ENCODE results near the gene COPS6.
A peak's percentile ranks its signal among the peaks of the same experiment; 100 is the strongest.

COPS6 gene

GRCh38 chr7:100064162-100064561 is 24.6 kb upstream of the COPS6 start:
- DNase-seq (ENCODE audit: insufficient read length), result no peak
- TF ChIP-seq TAF1 (IDR thresholded peaks at IDR 0.05; ENCODE audit: borderline replicate concordance, low read depth, low read length) (no peak), POLR2A (IDR thresholded peaks at IDR 0.05; ENCODE audit: low read depth, low read length) (no peak), POLR2AphosphoS5 (IDR thresholded peaks at IDR 0.05; ENCODE audit: low read depth, low read length) (no peak)
- FAIRE-seq, result no peak

- DNase-seq (ENCODE audit: insufficient read length), result no peak
- TF ChIP-seq POLR2AphosphoS5 (IDR thresholded peaks at IDR 0.05; ENCODE audit: low read depth, low read length) (no peak), POLR2A (IDR thresholded peaks at IDR 0.05; ENCODE audit: low read depth, low read length) (no peak), TAF1 (IDR thresholded peaks at IDR 0.05; ENCODE audit: borderline replicate concordance, low read depth, low read length) (no peak)
- no peak for FAIRE-seq
Observed at GRCh38 chr7:100065452-100066186, 23.1 kb upstream of the COPS6 start.

GRCh38 chr7:100066953-100067352 is 21.8 kb upstream of the COPS6 start:
- TF ChIP-seq POLR2AphosphoS5 (IDR thresholded peaks at IDR 0.05; ENCODE audit: low read depth, low read length) (no peak), TAF1 (IDR thresholded peaks at IDR 0.05; ENCODE audit: borderline replicate concordance, low read depth, low read length) (no peak), POLR2A (IDR thresholded peaks at IDR 0.05; ENCODE audit: low read depth, low read length) (no peak)
- DNase-seq (ENCODE audit: insufficient read length) (no peak), FAIRE-seq (no peak)

- TF ChIP-seq TAF1 (IDR thresholded peaks at IDR 0.05; ENCODE audit: borderline replicate concordance, low read depth, low read length), result no peak
- no peak for TF ChIP-seq POLR2AphosphoS5 (IDR thresholded peaks at IDR 0.05; ENCODE audit: low read depth, low read length)
- TF ChIP-seq POLR2A (IDR thresholded peaks at IDR 0.05; ENCODE audit: low read depth, low read length), result no peak
Observed at GRCh38 chr7:100069991-100070390, 18.8 kb upstream of the COPS6 start.

GRCh38 chr7:100071018-100071723 is 17.6 kb upstream of the COPS6 start:
- TF ChIP-seq POLR2A (IDR thresholded peaks at IDR 0.05; ENCODE audit: low read depth, low read length), result peak; percentile 9
- no peak for TF ChIP-seq TAF1 (IDR thresholded peaks at IDR 0.05; ENCODE audit: borderline replicate concordance, low read depth, low read length)
- TF ChIP-seq POLR2AphosphoS5 (IDR thresholded peaks at IDR 0.05; ENCODE audit: low read depth, low read length), result peak; percentile 62
- no peak for FAIRE-seq
- DNase-seq (ENCODE audit: insufficient read length), result no peak

More at GRCh38 chr7:100069991-100070390, 18.8 kb upstream of the COPS6 start:
- DNase-seq (ENCODE audit: insufficient read length) (no peak), FAIRE-seq (no peak)

- FAIRE-seq (no peak), DNase-seq (ENCODE audit: insufficient read length) (no peak)
- TF ChIP-seq POLR2AphosphoS5 (IDR thresholded peaks at IDR 0.05; ENCODE audit: low read depth, low read length) (no peak), POLR2A (IDR thresholded peaks at IDR 0.05; ENCODE audit: low read depth, low read length) (no peak), TAF1 (IDR thresholded peaks at IDR 0.05; ENCODE audit: borderline replicate concordance, low read depth, low read length) (no peak)
Observed at GRCh38 chr7:100072462-100072861, 16.3 kb upstream of the COPS6 start.

- FAIRE-seq, result no peak
- no peak for DNase-seq (ENCODE audit: insufficient read length)
- TF ChIP-seq POLR2AphosphoS5 (IDR thresholded peaks at IDR 0.05; ENCODE audit: low read depth, low read length), result no peak
Observed at GRCh38 chr7:100074841-100075240, 13.9 kb upstream of the COPS6 start.

- DNase-seq (ENCODE audit: insufficient read length) (no peak), FAIRE-seq (no peak)
- no peak for TF ChIP-seq POLR2AphosphoS5 (IDR thresholded peaks at IDR 0.05; ENCODE audit: low read depth, low read length)
- no peak for TF ChIP-seq POLR2A (IDR thresholded peaks at IDR 0.05; ENCODE audit: low read depth, low read length)
- no peak for TF ChIP-seq TAF1 (IDR thresholded peaks at IDR 0.05; ENCODE audit: borderline replicate concordance, low read depth, low read length)
Observed at GRCh38 chr7:100075418-100075817, 13.4 kb upstream of the COPS6 start.

GRCh38 chr7:100077205-100077604 is 11.6 kb upstream of the COPS6 start:
- FAIRE-seq (no peak), DNase-seq (ENCODE audit: insufficient read length) (no peak)
- TF ChIP-seq POLR2AphosphoS5 (IDR thresholded peaks at IDR 0.05; ENCODE audit: low read depth, low read length) (no peak), POLR2A (IDR thresholded peaks at IDR 0.05; ENCODE audit: low read depth, low read length) (no peak), TAF1 (IDR thresholded peaks at IDR 0.05; ENCODE audit: borderline replicate concordance, low read depth, low read length) (no peak)

- DNase-seq (ENCODE audit: insufficient read length) (no peak), FAIRE-seq (no peak)
- no peak for TF ChIP-seq TAF1 (IDR thresholded peaks at IDR 0.05; ENCODE audit: borderline replicate concordance, low read depth, low read length)
- no peak for TF ChIP-seq POLR2AphosphoS5 (IDR thresholded peaks at IDR 0.05; ENCODE audit: low read depth, low read length)
- no peak for TF ChIP-seq POLR2A (IDR thresholded peaks at IDR 0.05; ENCODE audit: low read depth, low read length)
Observed at GRCh38 chr7:100079024-100079560, 9.7 kb upstream of the COPS6 start.

GRCh38 chr7:100080907-100081534 is 7.7 kb upstream of the COPS6 start:
- TF ChIP-seq POLR2A (IDR thresholded peaks at IDR 0.05; ENCODE audit: low read depth, low read length) (no peak), POLR2AphosphoS5 (IDR thresholded peaks at IDR 0.05; ENCODE audit: low read depth, low read length) (no peak), TAF1 (IDR thresholded peaks at IDR 0.05; ENCODE audit: borderline replicate concordance, low read depth, low read length) (no peak)
- DNase-seq (ENCODE audit: insufficient read length) (no peak), FAIRE-seq (no peak)

Measured in GM12892 (cell line).